HCT116 (cell line): ENCODE results near the gene C9orf85. TPM values are rescaled to one million over a fixed set of nuclear protein-coding genes. Genes with fewer than 3 reads are reported as not detected.
"Not testable (repeated sequence)": the region's sequence is repeated elsewhere in the genome, so short reads cannot be mapped to it uniquely, and the experiment has no call there.

ENCODE experiments used
- ATAC-seq: fragments of 200-7000 bp; cut with Tn5 transposase; 2 replicates; pipeline ENCODE4 v1.9.1; 2020; ENCODE audit warnings: mild to moderate bottlenecking, moderate library complexity
- BruUV-seq: library from RNA; stranded (reverse); fragments of 400-500 nt; replicated peaks from 2 replicates; lab custom pipeline; 2021; lab: Mats Ljungman, UMichigan
- CTCF ChIA-PET: fragments of 300-600 bp; sonication (Branson Sonifier 250); formaldehyde crosslinking; loops from one replicate; lab custom pipeline; 2021; ENCODE audit warnings: antibody characterized with exemption; lab: Charles Lee
- POLR2A ChIA-PET: fragments of 300-600, 350-600 bp; sonication (Branson Sonifier 250); formaldehyde crosslinking; loops from one replicate; lab custom pipeline; 2021; ENCODE audit warnings: antibody characterized with exemption; lab: Charles Lee
- RAD21 ChIA-PET, 2 experiments: fragments of 300-600 bp; sonication (Branson Sonifier 250); formaldehyde crosslinking; loops; one replicate each; lab custom pipeline; 2023; ENCODE audit warnings: low total read pairs in 2 of 2; ENCODE audit not compliant: uncharacterized antibody in 2 of 2, unreplicated experiment in 2 of 2, low non-redundant PET in 1 of 2; lab: Charles Lee
- DNase-seq: peaks from one replicate; pipeline ENCODE4 v3.0.0-alpha.2; 2010; ENCODE audit warnings: low read depth, low spot score
- H2AFZ ChIP-seq: fragments of 200-600 bp; shearing (Covaris generic), sonication (generic); 2 replicates; pipeline ENCODE4 v1.6.1; 2017; ENCODE audit warnings: low read depth, mixed run types, mixed read lengths, antibody characterized with exemption, low read length; ENCODE audit not compliant: poor library complexity, severe bottlenecking
- H3K27ac ChIP-seq: 2 replicates; pipeline ENCODE4 v1.5.1; 2012; ENCODE audit warnings: low read depth, low read length
- H3K27me3 ChIP-seq: fragments of 200-600 bp; sonication (generic); 2 replicates; pipeline ENCODE4 v1.6.1; 2016; ENCODE audit warnings: mixed run types, low read length, mixed read lengths; ENCODE audit not compliant: insufficient read depth
- H3K36me3 ChIP-seq, 2 experiments: fragments of 200-500 bp in 1 of 2; fragments of 200-600 bp in 1 of 2; sonication (Bioruptor generic) in 1 of 2; sonication (generic) in 1 of 2; 2 replicates each; pipeline versions ENCODE4 v1.5.1 to v1.6.1; 2014 to 2016; ENCODE audit warnings: low read length in 2 of 2, inconsistent platforms in 1 of 2, mixed read lengths in 1 of 2, mixed run types in 1 of 2; ENCODE audit not compliant: insufficient read depth in 2 of 2, control insufficient read depth in 1 of 2
- H3K4me1 ChIP-seq, 2 experiments: fragments of 200-600 bp in 1 of 2; sonication (generic) in 1 of 2; 2 replicates each; pipeline versions ENCODE4 v1.5.1 to v1.6.1; 2012 to 2017; ENCODE audit warnings: low read length in 2 of 2, inconsistent platforms in 1 of 2, mild to moderate bottlenecking in 1 of 2, mixed read lengths in 1 of 2, mixed run types in 1 of 2, moderate library complexity in 1 of 2; ENCODE audit not compliant: insufficient read depth in 2 of 2, control insufficient read depth in 1 of 2
- H3K4me2 ChIP-seq: fragments of 200-600 bp; sonication (generic); 2 replicates; pipeline ENCODE4 v1.6.1; 2017; ENCODE audit warnings: mixed run types, low read length, mixed read lengths
- H3K4me3 ChIP-seq, 2 experiments: fragments of 200-600 bp in 1 of 2; sonication (generic) in 1 of 2; replicated peaks in 1 of 2; 2 replicates each; pipeline ENCODE4 v1.5.1; 2011 to 2016; ENCODE audit warnings: low read length in 2 of 2, control low read depth in 1 of 2, low read depth in 1 of 2, mild to moderate bottlenecking in 1 of 2, mixed read lengths in 1 of 2, mixed run types in 1 of 2
- H3K79me2 ChIP-seq: fragments of 200-600 bp; sonication (generic); 2 replicates; pipeline ENCODE4 v1.6.1; 2017; ENCODE audit warnings: mild to moderate bottlenecking, mixed run types, low read length, moderate library complexity, mixed read lengths; ENCODE audit not compliant: insufficient read depth
- H3K9ac ChIP-seq: fragments of 200-600 bp; sonication (generic); 2 replicates; pipeline ENCODE4 v1.6.1; 2016; ENCODE audit warnings: low read length, mixed read lengths
- H3K9me2 ChIP-seq: fragments of 200-600 bp; sonication (generic), shearing (Covaris generic); 2 replicates; pipeline ENCODE4 v1.6.1; 2017; ENCODE audit warnings: mixed run types, mild to moderate bottlenecking, moderate library complexity; ENCODE audit not compliant: insufficient read depth
- H3K9me3 ChIP-seq, 2 experiments: fragments of 200-500 bp in 1 of 2; fragments of 200-600 bp in 1 of 2; sonication (Bioruptor generic) in 1 of 2; sonication (generic) in 1 of 2; 2 replicates each; pipeline ENCODE4 v1.6.1; 2014 to 2017; ENCODE audit warnings: low read length in 2 of 2, mixed read lengths in 2 of 2, inconsistent platforms in 1 of 2, low read depth in 1 of 2, mild to moderate bottlenecking in 1 of 2, mixed run types in 1 of 2, moderate library complexity in 1 of 2; ENCODE audit not compliant: control insufficient read depth in 1 of 2, insufficient read depth in 1 of 2
- H4K20me1 ChIP-seq: fragments of 200-600 bp; sonication (generic), shearing (Covaris generic); 2 replicates; pipeline ENCODE4 v1.6.1; 2017; ENCODE audit warnings: mixed run types, mild to moderate bottlenecking, moderate library complexity; ENCODE audit not compliant: insufficient read depth
- CBX3 ChIP-seq: IDR thresholded peaks from 2 replicates; pipeline ENCODE4 v1.6.1; 2012; ENCODE audit warnings: low read depth
- CEBPB ChIP-seq: IDR thresholded peaks from 2 replicates; pipeline ENCODE4 v1.6.1; 2012; ENCODE audit warnings: low read depth
- ELF1 ChIP-seq: IDR thresholded peaks from 2 replicates; pipeline ENCODE4 v1.6.1; 2012; ENCODE audit warnings: low read depth, borderline replicate concordance
- EZH2 ChIP-seq: fragments of 200-600 bp; sonication (generic); IDR thresholded peaks from 2 replicates; pipeline ENCODE4 v1.6.1; 2017; ENCODE audit warnings: antibody characterized with exemption, mixed run types
- POLR2A ChIP-seq: IDR thresholded peaks from 2 replicates; pipeline ENCODE4 v1.7.0; 2011; ENCODE audit warnings: borderline replicate concordance; ENCODE audit not compliant: insufficient read depth, insufficient read length; ENCODE audit errors: extremely low read depth
- SIN3A ChIP-seq: IDR thresholded peaks from 2 replicates; pipeline ENCODE4 v1.6.1; 2012; ENCODE audit warnings: low read depth
- YY1 ChIP-seq: IDR thresholded peaks from 2 replicates; pipeline ENCODE4 v1.6.1; 2011; ENCODE audit warnings: low read length, low read depth, moderate library complexity, mild to moderate bottlenecking; ENCODE audit not compliant: insufficient replicate concordance; ENCODE audit errors: extremely low read depth
- ZFX ChIP-seq: fragments of 450-650 bp; IDR thresholded peaks from 2 replicates; pipeline ENCODE4 v1.6.1; 2017
- intact Hi-C: fragments of 100-400 bp; cut with micrococcal nuclease; formaldehyde crosslinking; loops from 2 replicates; pipeline ENCODE4 v1.10.0; 2022
- total RNA-seq: library from RNA; stranded (reverse); gene quantifications from one replicate; pipeline ENCODE4 v1.2.1, GENCODE V29; 2021; ENCODE audit not compliant: unreplicated experiment

C9orf85 gene
- total RNA-seq, 1 experiment from 2014 or later: 12.4 TPM

DNA sequence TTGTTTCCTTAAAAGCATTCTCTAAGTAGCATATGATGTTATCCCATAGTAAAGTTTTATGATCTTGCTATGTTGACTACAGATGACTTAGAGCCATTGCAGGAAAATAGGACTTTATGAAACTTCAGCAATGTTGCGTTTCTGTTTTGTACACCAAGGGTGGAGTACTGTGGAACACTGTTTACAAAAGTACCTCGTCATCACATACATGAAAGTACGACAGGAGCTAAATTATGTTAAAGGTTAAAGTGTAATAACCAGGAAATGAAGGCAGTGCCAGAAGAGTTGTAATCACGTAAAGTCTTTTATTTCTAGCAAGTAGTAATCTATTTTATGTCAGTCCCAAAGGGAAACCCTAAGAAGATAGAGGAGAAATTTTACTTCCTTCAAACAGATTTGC lies 50.9 kb downstream of the C9orf85 start:
- Histone ChIP-seq H3K27ac (no peak overlapping the region), H3K4me2 (no peak overlapping the region), H3K9me2 (no peaks in the 10 kb centered on the region), H3K27me3 (no peaks in the 10 kb centered on the region), H2AFZ (no peak overlapping the region), H4K20me1 (no peaks in the 10 kb centered on the region), H3K79me2 (no peaks in the 10 kb centered on the region), H3K4me3 (no peak overlapping the region), H3K9me3 (no peaks in the 10 kb centered on the region), H3K4me1 (no peaks in the 10 kb centered on the region), H3K36me3 (no peaks in the 10 kb centered on the region), H3K9ac (no peak overlapping the region)
- ATAC-seq: no peak
- no peak for DNase-seq
- CTCF ChIA-PET: no interaction called here
- no TSS peak for BruUV-seq
- RAD21 ChIA-PET: no interaction called here
- intact Hi-C loops: no loop called here
- TF ChIP-seq SIN3A: no peak
- TF ChIP-seq ELF1: no peak
- no peak for TF ChIP-seq POLR2A
- no peak for TF ChIP-seq YY1
- no peak for TF ChIP-seq ZFX
- no peak for TF ChIP-seq CBX3
- no peak for TF ChIP-seq EZH2
- TF ChIP-seq CEBPB: no peak
- POLR2A ChIA-PET: no interaction called here

DNA sequence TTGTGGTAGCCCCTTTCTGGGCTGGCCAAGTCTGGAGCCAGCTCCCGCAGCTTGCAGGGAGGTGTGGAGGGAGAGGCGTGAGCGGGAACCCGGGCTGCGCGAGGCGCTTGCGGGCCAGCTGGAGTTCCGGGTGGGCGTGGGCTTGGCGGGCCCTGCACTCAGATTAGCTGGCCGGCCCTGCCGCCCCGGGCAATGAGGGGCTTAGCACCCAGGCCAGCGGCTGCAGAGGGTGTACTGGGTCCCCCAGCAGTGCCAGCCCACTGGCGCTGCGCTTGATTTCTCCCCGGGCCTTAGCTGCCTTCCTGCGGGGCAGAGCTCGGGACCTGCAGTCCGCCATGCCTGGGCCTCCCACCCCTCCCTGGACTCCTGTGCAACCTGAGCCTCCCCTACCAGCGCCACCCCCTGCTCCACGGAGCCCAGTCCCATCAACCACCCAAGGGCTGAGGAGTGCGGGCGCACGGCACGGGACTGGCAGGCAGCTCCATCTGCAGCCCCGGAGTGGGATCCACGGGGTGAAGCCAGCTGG lies 52.1 kb downstream of the C9orf85 start:
- CTCF ChIA-PET, H3K79me2 ChIP-seq, H3K9ac ChIP-seq, H3K9me2 ChIP-seq, BruUV-seq, RAD21 ChIA-PET, intact Hi-C loops, H2AFZ ChIP-seq, H3K27me3 ChIP-seq, H3K4me2 ChIP-seq, H3K36me3 ChIP-seq, DNase-seq, H3K4me1 ChIP-seq, H3K9me3 ChIP-seq, H4K20me1 ChIP-seq, H3K4me3 ChIP-seq, H3K27ac ChIP-seq, ATAC-seq: not testable (repeated sequence)
- POLR2A ChIA-PET: interaction anchor here (1.2 kb wide), 1 partner anchor 52 kb away, joined by 3 read pairs; the partner anchor contains the start of gene C9orf85
